Pancreas (tissue), 10 donors: ENCODE measurements around the gene CD70. TPM values are rescaled to one million over a fixed set of nuclear protein-coding genes. Genes with fewer than 3 reads are reported as not detected.

Experiments used
- ATAC-seq, 4 donors: fragments of 200-7000 bp; cut with Tn5 transposase; one replicate each; pipeline versions ENCODE4 v1.8.0 to v1.9.1; 2020; ENCODE audit warnings: mild to moderate bottlenecking in 4 of 4, moderate library complexity in 4 of 4
- DNase-seq, 6 donors: peaks; one replicate each; pipeline ENCODE4 v3.0.0-alpha.2; 2020
- FAIRE-seq: peaks from 2 replicates; lab custom pipeline; 2012; peaks lifted over from hg19 to GRCh38; lab: Jason Lieb, UNC
- H3K27ac ChIP-seq, 4 donors: fragments of 200-600 bp; sonication (generic); 1 replicate in 3 of 4; 2 replicates in 1 of 4; pipeline versions ENCODE4 v1.5.0 to v1.8.0; 2020
- H3K27me3 ChIP-seq, 4 donors: fragments of 200-600 bp; one replicate each; pipeline ENCODE4 v1.8.0; 2021
- H3K36me3 ChIP-seq, 3 donors: fragments of 200-600 bp; sonication (generic) in 1 of 3; one replicate each; pipeline versions ENCODE4 v1.5.0 to v1.8.0; 2020 to 2021
- H3K4me1 ChIP-seq, 3 donors: fragments of 200-600 bp; one replicate each; pipeline ENCODE4 v1.8.0; 2021
- H3K4me3 ChIP-seq, 4 donors: fragments of 200-600 bp; sonication (generic) in 2 of 4; one replicate each; pipeline versions ENCODE4 v1.5.0 to v1.8.0; 2020 to 2021
- H3K9me3 ChIP-seq, 4 donors: fragments of 200-600 bp; one replicate each; pipeline ENCODE4 v1.8.0; 2021
- CTCF ChIP-seq, 4 donors: fragments of 200-600 bp; sonication (generic) in 3 of 4; IDR thresholded peaks; one replicate each; pipeline versions ENCODE4 v1.5.0 to v1.8.0; 2021; ENCODE audit warnings: antibody characterized with exemption in 4 of 4
- WGBS, 2 donors: extraction: QIAGEN DNeasy Blood & Tissue Kit; methylation state at CpG; one replicate each; pipeline ENCODE4 v1.1.7; 2013; 5-methylcytosine and 5-hydroxymethylcytosine counted together
- intact Hi-C, 3 donors: fragments of 100-400 bp; cut with DNase I; formaldehyde crosslinking; loops; one replicate each; pipeline versions ENCODE4 v1.11.1 to v1.14.2; 2022
- polyA plus RNA-seq, 2 donors: library from polyadenylated mRNA; stranded (reverse); fragments of 200-250 nt; gene quantifications; one replicate each; pipeline ENCODE4 v1.2.3, GENCODE V29; 2013
- total RNA-seq, 6 donors: library from RNA; stranded (reverse); fragmentation: NEBNext Ultra II Directional in 4 of 6; extraction: Animal tissue kit (Norgen Biotek cat#: 25700) in 4 of 6; gene quantifications; one replicate each; pipeline versions ENCODE4 v1.2.1 to v1.2.4, GENCODE V29; 2021 to 2023
- donor health status: healthy with polysubstance abuse.
- donor health status: DM: no; HTN: no; CAD: no; lungs with moderate emphysema.
- donor health status: DM: no; HTN: no; CAD: no.
- donor health status: control.
- donor health status: control.
- donor health status: Bipolar disorder and iron deficiency.
- donor health status: DM: yes; HTN: yes; CAD: no.
- donor health status: DM: no; HTN: no; CAD: no.
- donor health status: DM: no; HTN: no; CAD: no.
- donor health status: DM: yes; HTN: yes; CAD: no.

CD70 gene
- total and polyA plus RNA-seq, 8 donors: 0.16 TPM; not detected in 7

GRCh38 chr19:6540918-6541689 lies 49.8 kb downstream of the CD70 start:
- H3K4me1 ChIP-seq: no peaks in the 10 kb centered on the region
- ATAC-seq (no peak), DNase-seq (no peak), FAIRE-seq (no peak)
- no peak for TF ChIP-seq CTCF (IDR thresholded peaks at IDR 0.05)
- 55 to 70% methylated on average over 13 of the region's 13 CpGs for WGBS, 2 donors
- no peak overlapping the region for H3K4me3 ChIP-seq
- no peaks in the 10 kb centered on the region for H3K9me3 ChIP-seq
- H3K27me3 ChIP-seq: no peaks in the 10 kb centered on the region
- H3K27ac ChIP-seq: no peak overlapping the region
- intact Hi-C loops: no loop called here
- no peaks in the 10 kb centered on the region for H3K36me3 ChIP-seq

GRCh38 chr19:6539514-6539913 lies 51.4 kb downstream of the CD70 start:
- no peak for DNase-seq
- Histone ChIP-seq H3K4me1 (no peaks in the 10 kb centered on the region), H3K36me3 (no peaks in the 10 kb centered on the region), H3K9me3 (no peaks in the 10 kb centered on the region), H3K27ac (no peak overlapping the region), H3K4me3 (no peak overlapping the region), H3K27me3 (no peaks in the 10 kb centered on the region)
- TF ChIP-seq CTCF (IDR thresholded peaks at IDR 0.05): no peak
- WGBS, 2 donors: 69 to 83% methylated on average over 6 of the region's 6 CpGs
- intact Hi-C loops: no loop called here
- ATAC-seq: no peak
- no peak for FAIRE-seq

Other genes with a start within 250 kb of the CD70 start
- 10 to 100 TPM; 29.1 to 39.5 (median 31.5) TPM for gene CLPP, start 229.6 kb downstream of the CD70 start, total RNA-seq
- 10 to 100 TPM; 34.8 to 39.8 TPM for gene CLPP, start 229.6 kb downstream of the CD70 start, polyA plus RNA-seq
- gene ALKBH7, start 218.4 kb downstream of the CD70 start, total RNA-seq: 10 to 100 TPM; 35.2 to 69.4 (median 53.4) TPM
- gene ALKBH7, start 218.4 kb downstream of the CD70 start, polyA plus RNA-seq: 10 to 100 TPM; 29.3 to 61.4 TPM
- gene PSPN, start 215.2 kb downstream of the CD70 start, total RNA-seq: 1 to 10 TPM in 2 of 6 donors, under 1 TPM in 4; 0.64 to 1.4 (median 0.81) TPM
- 1 to 10 TPM; 1.0 to 1.1 TPM for gene PSPN, start 215.2 kb downstream of the CD70 start, polyA plus RNA-seq
- gene GTF2F1, start 198.0 kb downstream of the CD70 start, total RNA-seq: 10 to 100 TPM; 28.3 to 39.5 (median 32.8) TPM
- 10 to 100 TPM; 40.9 to 49.3 TPM for gene GTF2F1, start 198.0 kb downstream of the CD70 start, polyA plus RNA-seq
- 100 to 1,000 TPM in 1 of 6 donors, 10 to 100 TPM in 5; 67.2 to 119 (median 93.1) TPM for gene KHSRP, start 166.3 kb downstream of the CD70 start, total RNA-seq
- 10 to 100 TPM; 69.7 to 98.2 TPM for gene KHSRP, start 166.3 kb downstream of the CD70 start, polyA plus RNA-seq
- gene SLC25A41, start 157.4 kb downstream of the CD70 start, total RNA-seq: under 1 TPM in 4 of 6 donors, not detected in 2; 0.12 to 0.20 (median 0.15) TPM
- gene SLC25A41, start 157.4 kb downstream of the CD70 start, polyA plus RNA-seq: under 1 TPM; 0.85 to 0.91 TPM
- 10 to 100 TPM; 16.3 to 39.4 (median 20.0) TPM for gene SLC25A23, start 131.4 kb downstream of the CD70 start, total RNA-seq
- gene SLC25A23, start 131.4 kb downstream of the CD70 start, polyA plus RNA-seq: 10 to 100 TPM; 19.8 to 22.7 TPM
- 10 to 100 TPM; 22.0 to 37.7 (median 26.4) TPM for gene CRB3, start 126.9 kb downstream of the CD70 start, total RNA-seq
- 10 to 100 TPM; 28.5 to 28.7 TPM for gene CRB3, start 126.9 kb downstream of the CD70 start, polyA plus RNA-seq
- gene DENND1C, start 109.4 kb downstream of the CD70 start, total RNA-seq: 1 to 10 TPM in 3 of 6 donors, under 1 TPM in 3; 0.51 to 3.2 (median 1.1) TPM
- 1 to 10 TPM; 2.1 to 2.8 TPM for gene DENND1C, start 109.4 kb downstream of the CD70 start, polyA plus RNA-seq
- gene TUBB4A, start 88.8 kb downstream of the CD70 start, total RNA-seq: 1 to 10 TPM; 1.1 to 5.5 (median 2.7) TPM
- 1 to 10 TPM; 1.3 to 3.5 TPM for gene TUBB4A, start 88.8 kb downstream of the CD70 start, polyA plus RNA-seq
- gene TNFSF9, start 60.1 kb downstream of the CD70 start, total RNA-seq: 1 to 10 TPM in 1 of 6 donors, under 1 TPM in 3, not detected in 2; 0.12 to 1.1 (median 0.20) TPM
- not detected for gene TNFSF9, start 60.1 kb downstream of the CD70 start, polyA plus RNA-seq
- gene TNFSF14, start 79.0 kb upstream of the CD70 start, total RNA-seq: 1 to 10 TPM in 2 of 6 donors, under 1 TPM in 3, not detected in 1; 0.67 to 5.9 (median 0.98) TPM
- gene TNFSF14, start 79.0 kb upstream of the CD70 start, polyA plus RNA-seq: 1 to 10 TPM; 1.9 to 5.6 TPM
- 1,000 to 10,000 TPM in 2 of 6 donors, 100 to 1,000 TPM in 3, 10 to 100 TPM in 1; 67.7 to 3,753 (median 558) TPM for gene C3, start 129.5 kb upstream of the CD70 start, total RNA-seq
- 1,000 to 10,000 TPM in 1 of 2 donors, 100 to 1,000 TPM in 1; 447 to 1,383 TPM for gene C3, start 129.5 kb upstream of the CD70 start, polyA plus RNA-seq
- gene GPR108, start 146.4 kb upstream of the CD70 start, total RNA-seq: 10 to 100 TPM; 46.1 to 62.6 (median 52.0) TPM
- 100 to 1,000 TPM; 108 to 154 TPM for gene GPR108, start 146.4 kb upstream of the CD70 start, polyA plus RNA-seq
- 10 to 100 TPM; 16.4 to 36.8 (median 21.9) TPM for gene TRIP10, start 148.5 kb upstream of the CD70 start, total RNA-seq
- gene TRIP10, start 148.5 kb upstream of the CD70 start, polyA plus RNA-seq: 100 to 1,000 TPM in 1 of 2 donors, 10 to 100 TPM in 1; 92.1 to 102 TPM
- 10 to 100 TPM; 10.1 to 19.6 (median 13.5) TPM for gene SH2D3A, start 176.3 kb upstream of the CD70 start, total RNA-seq
- 10 to 100 TPM; 31.9 to 33.0 TPM for gene SH2D3A, start 176.3 kb upstream of the CD70 start, polyA plus RNA-seq
- gene VAV1, start 181.6 kb upstream of the CD70 start, total RNA-seq: 1 to 10 TPM in 3 of 6 donors, under 1 TPM in 3; 0.23 to 7.3 (median 1.7) TPM
- 1 to 10 TPM; 1.0 to 1.4 TPM for gene VAV1, start 181.6 kb upstream of the CD70 start, polyA plus RNA-seq